ENCODE results near the gene CHMP6.
"Not testable (repeated sequence)": the region's sequence is repeated elsewhere in the genome, so short reads cannot be mapped to it uniquely, and the experiment has no call there.

The CHMP6 gene

GRCh38 chr17:81011951-81012350 is 20.3 kb downstream of the CHMP6 start:
- no peak for DNase-seq (ENCODE audit: low read depth in 1 of 2, low spot score in 1 of 2)

GRCh38 chr17:81012574-81013447 is 21.2 kb downstream of the CHMP6 start:
- no peak for DNase-seq (ENCODE audit: low read depth in 1 of 2, low spot score in 1 of 2)

DNA sequence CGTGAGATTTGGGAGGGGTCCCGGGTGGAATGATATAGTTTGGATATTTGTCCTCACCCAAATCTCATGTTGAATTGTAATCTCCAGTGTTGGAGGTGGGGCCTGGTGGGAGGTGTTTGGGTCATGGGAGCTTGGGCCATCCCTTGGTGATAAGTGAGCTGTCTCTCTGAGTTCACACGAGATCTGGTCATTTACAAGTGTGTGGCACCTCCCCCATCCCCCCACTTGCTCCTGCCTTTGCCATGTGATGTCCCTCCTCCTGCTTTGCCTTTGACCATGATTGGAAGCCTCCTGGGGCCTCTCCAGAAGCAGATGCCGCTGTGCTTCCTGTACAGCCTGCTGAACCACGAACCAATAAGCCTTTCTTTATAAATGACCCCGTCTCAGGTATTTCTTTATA is 22.0 kb downstream of the CHMP6 start:
- no peak for DNase-seq (ENCODE audit: low read depth in 1 of 2, low spot score in 1 of 2)

DNA sequence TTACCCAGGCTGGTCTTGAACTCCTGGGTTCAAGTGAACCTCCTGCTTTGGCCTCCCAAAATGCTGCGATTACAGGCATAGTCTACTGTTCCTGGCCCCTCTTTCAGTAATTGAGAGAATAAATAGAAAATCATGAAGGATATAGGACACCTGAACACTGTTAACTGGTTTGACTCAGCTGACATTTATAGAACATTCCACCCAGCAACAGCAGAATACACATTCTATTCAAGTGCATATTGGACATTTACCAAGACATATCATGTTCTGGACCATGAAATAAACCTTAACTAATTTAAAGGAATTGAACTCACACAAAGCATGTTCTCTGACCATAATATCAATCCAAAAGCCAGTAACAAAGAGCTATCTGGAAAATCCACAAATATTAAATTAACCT is 23.5 kb downstream of the CHMP6 start:
- no peak for DNase-seq (ENCODE audit: low read depth in 1 of 2, low spot score in 1 of 2)

- no peak for DNase-seq (ENCODE audit: low read depth in 1 of 2, low spot score in 1 of 2)
Observed at GRCh38 chr17:81016575-81016974, 24.9 kb downstream of the CHMP6 start.

- not testable (repeated sequence) for DNase-seq (ENCODE audit: low read depth in 1 of 2, low spot score in 1 of 2)
Observed at GRCh38 chr17:81017330-81017729, 25.7 kb downstream of the CHMP6 start.

- DNase-seq (ENCODE audit: low read depth in 1 of 2, low spot score in 1 of 2) = no peak
Observed at GRCh38 chr17:81018044-81018802, 26.6 kb downstream of the CHMP6 start.

DNA sequence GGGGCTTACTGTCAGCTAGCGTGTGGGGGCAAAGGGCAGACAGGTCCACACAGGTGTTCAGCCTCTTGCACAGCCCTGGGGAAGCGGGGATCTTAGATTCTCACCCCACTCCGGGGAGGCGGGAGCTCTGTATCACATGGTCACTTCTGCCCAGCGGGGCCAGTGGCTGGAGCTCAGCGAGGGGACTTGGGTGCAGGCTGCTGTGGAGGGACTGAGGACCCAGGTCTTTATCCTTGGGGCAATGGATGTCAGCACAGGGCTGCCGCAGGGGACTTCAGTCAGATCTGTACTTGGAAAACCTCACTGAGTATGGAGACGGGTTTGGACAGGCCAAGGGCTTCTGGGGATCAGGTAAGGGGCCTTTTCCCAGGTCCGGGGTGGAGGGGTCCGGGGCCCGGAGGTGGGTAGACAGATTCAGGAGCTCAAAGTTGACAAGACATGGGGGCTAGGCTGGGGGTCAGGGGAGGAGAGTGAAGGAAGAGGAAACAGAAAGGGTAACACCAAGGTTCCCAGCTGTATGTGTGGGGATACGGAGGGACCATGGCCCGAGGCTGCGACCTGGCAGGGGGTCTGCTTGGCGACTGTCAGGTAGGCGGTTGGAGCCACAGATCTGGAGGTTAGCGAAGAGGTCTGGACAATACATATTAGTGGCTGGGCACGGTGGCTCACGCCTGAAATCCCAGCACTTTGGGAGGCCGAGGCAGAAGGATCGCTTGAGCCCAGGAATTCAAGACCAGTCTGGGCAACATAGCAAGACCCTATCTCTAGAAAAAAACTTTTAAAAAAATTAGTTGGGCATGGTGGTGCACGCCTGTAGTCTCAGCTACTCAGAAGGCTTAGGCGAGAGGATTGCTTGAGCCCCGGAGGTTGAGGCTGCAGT is 28.2 kb downstream of the CHMP6 start:
- DNase-seq (ENCODE audit: low read depth in 1 of 2, low spot score in 1 of 2) = no peak

DNA sequence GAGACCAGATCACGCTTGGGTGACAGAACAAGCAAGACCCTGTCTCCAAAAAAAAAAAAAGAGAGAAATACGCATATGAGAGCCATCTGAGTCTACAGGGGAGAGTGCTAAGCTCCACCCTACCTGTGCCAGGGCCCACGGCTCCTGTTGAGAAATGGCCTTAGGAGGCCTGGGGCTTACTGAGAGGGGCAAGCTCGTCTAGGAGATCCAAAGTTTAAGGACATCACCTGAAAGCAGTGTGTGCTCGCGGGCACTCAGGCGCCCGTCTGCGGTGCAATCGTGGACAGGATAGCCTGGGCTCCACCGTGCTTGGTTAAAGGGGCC is 28.8 kb downstream of the CHMP6 start:
- DNase-seq (ENCODE audit: low read depth in 1 of 2, low spot score in 1 of 2) = no peak

DNA sequence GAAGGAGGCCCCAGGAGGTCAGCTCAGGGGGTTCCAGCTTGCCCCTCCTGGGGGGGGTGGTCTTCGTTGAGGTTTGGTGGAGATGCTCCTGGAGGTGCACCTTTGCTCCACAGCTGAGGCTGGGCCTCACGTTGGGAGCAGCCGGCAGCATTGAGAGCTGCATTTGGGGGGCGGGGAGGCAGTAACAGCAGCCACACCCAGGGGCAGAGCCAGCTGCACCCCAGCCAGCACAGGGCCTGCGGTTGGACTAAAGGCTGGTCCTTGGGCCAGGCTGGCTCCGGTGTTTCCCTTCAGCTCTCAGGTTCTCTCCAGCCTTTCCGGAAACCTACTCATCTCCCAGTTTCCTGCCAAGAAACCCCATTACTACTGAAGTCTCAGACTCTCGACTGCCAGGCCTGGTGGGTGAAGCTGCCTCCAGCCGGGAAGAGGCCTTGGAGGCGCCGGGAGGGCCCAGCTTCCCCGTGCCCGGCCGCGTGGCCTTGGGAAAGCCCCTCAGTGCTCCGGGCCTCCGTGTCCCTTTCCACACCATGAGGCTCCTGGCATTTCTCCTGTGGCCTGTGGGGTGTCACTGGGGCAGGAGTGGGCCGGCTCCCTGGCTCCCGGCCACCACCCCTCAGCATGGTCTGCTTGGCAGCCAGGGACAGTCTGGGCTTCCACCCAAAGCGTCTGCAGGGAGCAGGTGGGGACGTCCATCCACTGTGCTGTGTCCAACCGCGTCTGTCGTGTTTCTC is 29.3 kb downstream of the CHMP6 start:
- no peak for DNase-seq (ENCODE audit: low read depth in 1 of 2, low spot score in 1 of 2)

DNA sequence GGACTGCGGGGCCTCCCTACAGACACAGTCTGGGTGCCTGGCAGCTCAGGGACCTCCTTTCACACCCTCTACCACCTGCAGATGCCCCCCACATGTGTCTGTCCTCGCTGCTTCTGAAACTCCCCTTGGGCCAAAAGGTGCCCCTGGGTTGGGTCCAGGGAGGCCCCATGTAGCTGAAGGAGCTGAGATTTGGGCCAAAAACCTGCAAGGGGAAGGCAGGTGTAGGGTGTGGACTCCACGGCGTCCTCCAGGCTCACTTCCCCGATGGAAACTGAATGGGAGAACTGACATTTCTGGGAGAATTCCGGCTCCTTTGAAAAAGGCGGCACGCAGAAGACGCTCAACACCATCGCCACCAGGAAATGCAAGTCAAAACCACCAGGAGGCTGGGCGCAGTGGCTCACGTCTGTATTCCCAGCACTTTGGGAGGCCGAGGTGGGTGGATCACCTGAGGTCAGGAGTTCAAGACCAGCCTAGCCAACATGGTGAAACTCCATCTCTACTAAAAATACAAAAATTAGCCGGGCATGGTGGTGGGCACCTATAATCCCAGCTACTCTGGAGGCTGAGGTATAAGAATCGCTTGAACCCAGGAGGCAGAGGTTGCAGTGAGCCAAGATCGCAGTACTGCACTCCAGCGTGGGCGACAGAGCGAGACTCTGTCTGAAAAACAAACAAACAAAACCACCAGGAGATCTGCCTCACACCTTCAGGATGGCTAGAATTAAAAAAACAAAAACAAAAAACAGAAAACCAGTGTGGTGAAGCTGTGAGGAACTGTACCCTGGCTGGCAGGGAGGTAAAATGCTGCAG is 30.1 kb downstream of the CHMP6 start:
- DNase-seq (ENCODE audit: low read depth in 1 of 2, low spot score in 1 of 2) = no peak

DNA sequence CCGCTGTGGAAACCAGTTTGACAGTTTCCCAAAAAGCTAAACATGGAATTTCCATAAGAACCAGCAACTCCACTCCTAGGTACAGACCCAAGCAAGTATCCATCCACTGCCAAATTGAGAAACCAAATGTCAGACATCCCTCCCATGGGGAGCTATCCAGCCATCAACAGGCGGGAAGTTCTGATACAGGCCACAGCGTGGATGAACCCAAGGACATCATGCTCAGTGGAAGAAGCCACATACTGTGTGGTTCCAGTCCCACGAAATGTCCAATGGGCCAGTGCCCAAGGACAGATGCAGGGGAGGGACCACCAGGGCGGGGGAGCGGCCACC is 30.7 kb downstream of the CHMP6 start:
- no peak for DNase-seq (ENCODE audit: low read depth in 1 of 2, low spot score in 1 of 2)

DNA sequence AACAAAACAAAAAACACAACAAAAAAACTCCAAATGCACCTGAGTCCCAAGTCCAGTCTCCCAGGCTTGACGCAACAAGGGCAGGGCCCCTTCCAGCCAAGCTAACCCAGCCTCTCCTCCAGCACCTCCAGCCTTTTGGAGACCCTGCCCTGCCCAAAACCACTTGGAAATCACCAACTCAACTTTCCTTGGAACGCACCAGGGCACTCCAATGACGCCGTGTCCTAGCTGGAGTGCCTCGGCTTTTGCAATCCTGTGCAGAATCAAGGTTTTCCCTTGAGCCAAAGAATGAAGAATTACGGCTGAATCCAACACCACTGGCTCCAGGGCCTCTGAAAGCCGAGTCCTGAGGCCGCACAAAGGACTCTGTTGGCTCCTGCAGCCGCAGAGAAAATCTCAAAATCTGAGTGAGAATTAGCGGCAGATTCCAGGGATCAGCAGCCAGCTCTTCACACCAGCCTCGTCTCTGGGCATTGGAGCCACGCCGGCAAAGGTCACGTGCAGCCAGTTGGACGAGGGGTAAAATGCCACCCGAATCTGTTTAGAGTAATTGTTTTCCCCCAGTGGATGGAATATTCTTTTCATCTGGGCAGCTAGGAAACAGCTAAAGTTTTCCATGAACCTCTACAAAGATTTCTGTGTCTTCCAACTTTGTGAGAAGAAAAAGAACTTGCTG is 33.6 kb downstream of the CHMP6 start:
- no peak for DNase-seq (ENCODE audit: low read depth in 1 of 2, low spot score in 1 of 2)

- DNase-seq (ENCODE audit: low read depth in 1 of 2, low spot score in 1 of 2) = no peak
Observed at GRCh38 chr17:81025741-81026129, 34.1 kb downstream of the CHMP6 start.

GRCh38 chr17:81026266-81027036 is 34.8 kb downstream of the CHMP6 start:
- no peak for DNase-seq (ENCODE audit: low read depth in 1 of 2, low spot score in 1 of 2)

- no peak for DNase-seq (ENCODE audit: low read depth in 1 of 2, low spot score in 1 of 2)
Observed at GRCh38 chr17:81027038-81027437, 35.4 kb downstream of the CHMP6 start.

DNA sequence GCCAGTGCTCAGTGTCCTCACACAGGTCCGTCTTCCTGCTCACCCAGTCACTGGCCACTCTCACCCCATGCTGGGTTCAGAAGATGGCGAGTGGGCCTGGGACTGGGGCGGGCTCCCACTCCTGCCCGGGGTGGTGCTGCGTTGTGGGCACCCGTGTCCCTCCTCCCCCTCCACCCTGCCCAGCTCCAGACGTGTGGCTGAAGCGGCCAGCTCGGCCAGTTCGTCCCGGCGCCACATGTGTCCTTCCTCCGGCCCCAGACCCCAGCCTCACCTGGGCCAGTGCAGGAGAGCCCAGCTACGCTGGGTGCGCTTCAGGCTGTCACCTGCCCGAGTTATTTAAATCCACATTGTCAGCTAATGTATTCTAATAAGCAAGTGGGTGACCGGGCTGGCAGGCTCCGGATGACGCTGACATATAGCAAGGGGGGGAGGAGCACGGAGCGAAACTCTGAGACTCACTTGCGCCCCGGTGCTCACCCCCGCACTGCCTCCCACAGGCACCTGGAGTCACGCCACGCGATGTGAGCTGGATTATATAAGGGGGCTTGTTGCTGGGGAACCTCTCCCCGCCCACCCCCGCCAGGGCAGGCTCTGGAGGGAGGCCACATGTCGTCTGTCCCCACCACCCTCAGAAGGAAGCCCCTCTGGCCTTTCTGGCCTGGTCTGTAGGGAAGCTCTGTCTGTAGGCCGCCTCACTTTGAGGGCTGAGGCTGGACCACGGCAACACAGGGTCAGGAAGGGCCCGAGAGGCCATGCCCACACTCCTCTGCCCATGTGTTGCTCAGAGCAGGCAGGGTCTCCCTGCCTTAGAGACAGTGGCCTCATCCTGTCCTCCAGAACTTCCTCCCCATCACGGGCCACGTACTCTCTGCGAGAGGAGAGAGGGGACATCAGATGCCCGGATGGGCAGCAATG is 36.2 kb downstream of the CHMP6 start:
- no peak for DNase-seq (ENCODE audit: low read depth in 1 of 2, low spot score in 1 of 2)

GRCh38 chr17:81028506-81028858 is 36.8 kb downstream of the CHMP6 start:
- DNase-seq (ENCODE audit: low read depth in 1 of 2, low spot score in 1 of 2) = no peak
